Renal cortex interstitium (tissue), 11 donors: ENCODE measurements around the gene KCNIP4. TPM values are rescaled to one million over a fixed set of nuclear protein-coding genes. Genes with fewer than 3 reads are reported as not detected.
A peak's percentile ranks its signal among the peaks of the same experiment; 100 is the strongest.

Source experiments
- DNase-seq, 11 donors: peaks; one replicate each; pipeline ENCODE4 v3.0.0-alpha.2; 2013; ENCODE audit warnings: low read depth in 9 of 11, low spot score in 4 of 11; ENCODE audit errors: extremely low read depth in 1 of 11
- polyA plus RNA-seq, 3 donors: library from polyadenylated mRNA; unstranded; fragments of 120-200 nt; gene quantifications; one replicate each; pipeline ENCODE4 v1.2.1, GENCODE V29; 2013; ENCODE audit not compliant: insufficient read length in 3 of 3

KCNIP4 gene
- polyA plus RNA-seq, 3 donors = 11.0 to 13.8 (median 12.3) TPM

GRCh38 chr4:21869978-21870745 lies 78.4 kb downstream of the KCNIP4 start:
- no peak for DNase-seq

GRCh38 chr4:21864686-21865085 lies 83.9 kb downstream of the KCNIP4 start:
- no peak for DNase-seq

- DNase-seq = no peak
Observed at GRCh38 chr4:21862917-21863316, 85.7 kb downstream of the KCNIP4 start.

GRCh38 chr4:21858971-21859370 lies 89.6 kb downstream of the KCNIP4 start:
- DNase-seq = no peak

- DNase-seq = no peak
Observed at GRCh38 chr4:21856754-21857153, 91.8 kb downstream of the KCNIP4 start.

GRCh38 chr4:21856301-21856700 lies 92.3 kb downstream of the KCNIP4 start:
- DNase-seq = no peak

- DNase-seq = no peak
Observed at GRCh38 chr4:21849077-21849476, 99.5 kb downstream of the KCNIP4 start.

GRCh38 chr4:21848021-21848420 lies 100.6 kb downstream of the KCNIP4 start:
- peak in 1 of 11 donors; percentile 1 for DNase-seq

GRCh38 chr4:21845663-21846062 lies 102.9 kb downstream of the KCNIP4 start:
- DNase-seq = no peak

- DNase-seq = no peak
Observed at GRCh38 chr4:21835712-21836111, 112.9 kb downstream of the KCNIP4 start.

- no peak for DNase-seq
Observed at GRCh38 chr4:21830272-21830671, 118.3 kb downstream of the KCNIP4 start.

- no peak for DNase-seq
Observed at GRCh38 chr4:21827575-21827974, 121.0 kb downstream of the KCNIP4 start.

- DNase-seq = no peak
Observed at GRCh38 chr4:21826071-21826470, 122.5 kb downstream of the KCNIP4 start.

- no peak for DNase-seq
Observed at GRCh38 chr4:21819086-21819485, 129.5 kb downstream of the KCNIP4 start.

- DNase-seq = no peak
Observed at GRCh38 chr4:21815651-21816377, 132.8 kb downstream of the KCNIP4 start.

GRCh38 chr4:21811565-21811964 lies 137.0 kb downstream of the KCNIP4 start:
- DNase-seq = no peak

- DNase-seq = no peak
Observed at GRCh38 chr4:21806991-21807390, 141.6 kb downstream of the KCNIP4 start.

- no peak for DNase-seq
Observed at GRCh38 chr4:21802406-21802805, 146.2 kb downstream of the KCNIP4 start.

- DNase-seq = no peak
Observed at GRCh38 chr4:21801661-21802385, 146.7 kb downstream of the KCNIP4 start.

- no peak for DNase-seq
Observed at GRCh38 chr4:21795091-21795490, 153.5 kb downstream of the KCNIP4 start.
